Mesenchymal stem cell (in vitro differentiated cells and primary cell): Measurements from ENCODE around the gene MAGED2. TPM values are rescaled to one million over a fixed set of nuclear protein-coding genes. Genes with fewer than 3 reads are reported as not detected.
"Not testable (repeated sequence)": the region's sequence is repeated elsewhere in the genome, so short reads cannot be mapped to it uniquely, and the experiment has no call there.

Source experiments
- DNase-seq: peaks from one replicate; pipeline ENCODE4 v3.0.0-alpha.2; 2013
- H2AFZ ChIP-seq: one replicate; pipeline ENCODE4 v1.6.1; 2013; ENCODE audit warnings: low read depth, mild to moderate bottlenecking, control low read depth, inconsistent platforms, low read length, moderate library complexity
- H2AK5ac ChIP-seq: 2 replicates; pipeline ENCODE4 v1.6.1; 2013; ENCODE audit warnings: low read length, moderate library complexity, mild to moderate bottlenecking, inconsistent platforms; ENCODE audit not compliant: severe bottlenecking
- H2BK120ac ChIP-seq: one replicate; pipeline ENCODE4 v1.6.1; 2013; ENCODE audit warnings: low read depth, mild to moderate bottlenecking, inconsistent platforms, low read length, moderate library complexity
- H2BK12ac ChIP-seq, 2 experiments: one replicate each; pipeline ENCODE4 v1.6.1; 2013; ENCODE audit warnings: inconsistent platforms in 2 of 2, low read length in 2 of 2, mild to moderate bottlenecking in 2 of 2, moderate library complexity in 2 of 2, control low read depth in 1 of 2
- H2BK15ac ChIP-seq: one replicate; pipeline ENCODE4 v1.6.1; 2013; ENCODE audit warnings: mild to moderate bottlenecking, low read depth, inconsistent platforms; ENCODE audit not compliant: poor library complexity, severe bottlenecking
- H2BK5ac ChIP-seq: 2 replicates; pipeline ENCODE4 v1.6.1; 2013; ENCODE audit warnings: low read depth, mild to moderate bottlenecking, low read length, control low read depth, inconsistent platforms; ENCODE audit not compliant: poor library complexity, severe bottlenecking
- H3K14ac ChIP-seq, 2 experiments: one replicate each; pipeline ENCODE4 v1.6.1; 2013; ENCODE audit warnings: inconsistent platforms in 2 of 2, low read length in 2 of 2, control low read depth in 1 of 2, mild to moderate bottlenecking in 1 of 2, moderate library complexity in 1 of 2
- H3K18ac ChIP-seq, 2 experiments: one replicate each; pipeline ENCODE4 v1.6.1; 2013; ENCODE audit warnings: inconsistent platforms in 2 of 2, low read length in 2 of 2, control low read depth in 1 of 2, low read depth in 1 of 2, mild to moderate bottlenecking in 1 of 2
- H3K23ac ChIP-seq, 2 experiments: one replicate each; pipeline ENCODE4 v1.6.1; 2013; ENCODE audit warnings: inconsistent platforms in 2 of 2, low read length in 2 of 2, mild to moderate bottlenecking in 2 of 2, moderate library complexity in 2 of 2, control low read depth in 1 of 2
- H3K27ac ChIP-seq: 2 replicates; pipeline ENCODE4 v1.5.1; 2013; ENCODE audit warnings: mild to moderate bottlenecking, moderate library complexity, low read length, control low read depth, inconsistent platforms; ENCODE audit not compliant: poor library complexity, severe bottlenecking
- H3K27me3 ChIP-seq, 2 experiments: 2 replicates each; pipeline versions ENCODE4 v1.6.1 to v1.7.0; 2013; ENCODE audit warnings: low read length in 2 of 2, mild to moderate bottlenecking in 2 of 2, moderate library complexity in 2 of 2, control low read depth in 1 of 2, inconsistent platforms in 1 of 2; ENCODE audit not compliant: control insufficient read depth in 1 of 2, insufficient read depth in 1 of 2
- H3K36me3 ChIP-seq, 2 experiments: 2 replicates each; pipeline versions ENCODE4 v1.6.1 to v1.7.0; 2013; ENCODE audit warnings: low read length in 2 of 2, control low read depth in 1 of 2, inconsistent platforms in 1 of 2, low read depth in 1 of 2, mild to moderate bottlenecking in 1 of 2; ENCODE audit not compliant: insufficient read depth in 2 of 2, control insufficient read depth in 1 of 2
- H3K4ac ChIP-seq, 2 experiments: one replicate each; pipeline ENCODE4 v1.6.1; 2013; ENCODE audit warnings: inconsistent platforms in 2 of 2, low read length in 2 of 2, mild to moderate bottlenecking in 2 of 2, moderate library complexity in 2 of 2, control low read depth in 1 of 2, low read depth in 1 of 2
- H3K4me1 ChIP-seq: 2 replicates; pipeline ENCODE4 v1.6.1; 2013; ENCODE audit warnings: low read depth, low read length, control low read depth; ENCODE audit not compliant: control insufficient read depth, insufficient read depth
- H3K4me2 ChIP-seq: 2 replicates; pipeline ENCODE4 v1.6.1; 2013; ENCODE audit warnings: low read length, mild to moderate bottlenecking, inconsistent platforms; ENCODE audit not compliant: poor library complexity, severe bottlenecking
- H3K4me3 ChIP-seq, 2 experiments: 2 replicates each; pipeline versions ENCODE4 v1.5.1 to v1.7.0; 2013; ENCODE audit warnings: low read length in 2 of 2, mild to moderate bottlenecking in 2 of 2, control low read depth in 1 of 2, low read depth in 1 of 2; ENCODE audit not compliant: insufficient read depth in 1 of 2
- H3K79me1 ChIP-seq: replicated peaks from 2 replicates; pipeline ENCODE4 v1.6.1; 2013; ENCODE audit warnings: mild to moderate bottlenecking, control low read depth, low read length, inconsistent platforms; ENCODE audit not compliant: poor library complexity, severe bottlenecking
- H3K9ac ChIP-seq: 2 replicates; pipeline ENCODE4 v1.7.0; 2013; ENCODE audit warnings: mild to moderate bottlenecking, low read length, moderate library complexity
- H3K9me3 ChIP-seq: 2 replicates; pipeline ENCODE4 v1.7.0; 2013; ENCODE audit warnings: mild to moderate bottlenecking, low read length; ENCODE audit not compliant: control insufficient read depth
- H4K8ac ChIP-seq: one replicate; pipeline ENCODE4 v1.6.1; 2013; ENCODE audit warnings: inconsistent platforms, mild to moderate bottlenecking, low read length, moderate library complexity
- H4K91ac ChIP-seq: one replicate; pipeline ENCODE4 v1.6.1; 2013; ENCODE audit warnings: mild to moderate bottlenecking, low read length, inconsistent platforms
- WGBS: methylation state at CpG from one replicate; pipeline ENCODE4 v1.1.7; 2013; ENCODE audit warnings: mixed read lengths; 5-methylcytosine and 5-hydroxymethylcytosine counted together
- small RNA-seq: library from polyadenylated mRNA; stranded (forward); fragments of <200 nt; extraction: miRNeasy Mini kit (QIAGEN cat#:217004); gene quantifications from one replicate; pipeline ENCODE3, GENCODE V24; 2013; ENCODE audit warnings: low read depth

MAGED2 gene

DNA sequence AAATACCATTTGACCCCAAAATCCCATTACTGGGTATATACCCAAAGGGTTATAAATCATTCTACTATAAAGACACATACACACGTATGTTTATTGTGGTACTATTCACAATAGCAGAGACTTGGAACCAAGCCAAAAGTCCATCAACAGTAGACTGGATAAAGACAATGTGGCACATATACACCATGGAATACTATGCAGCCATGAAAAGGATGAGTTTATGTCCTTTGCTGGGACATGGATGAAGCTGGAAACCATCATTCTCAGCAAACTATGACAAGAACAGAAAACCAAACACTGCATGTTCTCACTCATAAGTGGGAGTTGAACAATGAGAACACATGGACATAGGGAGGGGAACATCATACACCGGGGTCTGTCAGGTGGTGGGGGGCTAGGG is 40.2 kb downstream of the MAGED2 start:
- not testable (repeated sequence) for H4K8ac ChIP-seq, H2BK120ac ChIP-seq, H2AFZ ChIP-seq, H3K4me1 ChIP-seq, H3K4me2 ChIP-seq, H3K36me3 ChIP-seq, H2BK12ac ChIP-seq, H3K4ac ChIP-seq, H4K91ac ChIP-seq, H3K9me3 ChIP-seq, H3K23ac ChIP-seq, H3K9ac ChIP-seq, H3K18ac ChIP-seq, H3K27ac ChIP-seq, DNase-seq, H3K14ac ChIP-seq, H2BK5ac ChIP-seq, H3K4me3 ChIP-seq, H2BK15ac ChIP-seq, H3K27me3 ChIP-seq, H2AK5ac ChIP-seq, H3K79me1 ChIP-seq
- no CpG with 5 or more reads among the region's 2 CpGs for WGBS

DNA sequence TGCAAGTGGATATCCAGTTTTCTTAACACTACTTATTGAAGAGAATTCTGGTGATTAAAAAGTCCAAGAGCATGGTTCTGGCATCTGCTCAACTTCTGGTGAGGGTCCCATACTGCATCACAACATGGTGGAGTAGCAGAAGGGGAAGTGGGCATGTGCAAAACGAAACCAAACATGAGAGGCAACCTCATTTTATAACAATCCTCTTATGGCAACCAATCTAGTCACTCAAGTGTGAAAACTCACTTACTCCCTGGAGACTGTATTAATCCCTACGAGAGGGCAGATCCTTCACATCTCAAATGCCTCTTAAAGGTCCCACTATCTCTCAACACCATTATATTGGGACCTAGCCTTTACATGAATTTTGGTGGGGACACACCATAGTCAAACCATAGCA is 57.7 kb downstream of the MAGED2 start:
- no peak overlapping the region for H3K4me2 ChIP-seq
- no peak overlapping the region for H3K18ac ChIP-seq
- no peak for DNase-seq
- no peak overlapping the region for H3K4me3 ChIP-seq
- H3K9me3 ChIP-seq = peaks cover 6% of the 10 kb centered on the region
- no peak overlapping the region for H3K27ac ChIP-seq
- no peak overlapping the region for H2AFZ ChIP-seq
- H3K9ac ChIP-seq = no peak overlapping the region
- no peak overlapping the region for H4K91ac ChIP-seq
- no peaks in the 10 kb centered on the region for H3K4me1 ChIP-seq
- H3K79me1 ChIP-seq = no peaks in the 10 kb centered on the region
- no peak overlapping the region for H3K14ac ChIP-seq
- H3K4ac ChIP-seq = no peak overlapping the region
- H3K23ac ChIP-seq = no peak overlapping the region
- WGBS = 13% methylated on average over 2 of the region's 2 CpGs
- H3K27me3 ChIP-seq = no peaks in the 10 kb centered on the region
- no peak overlapping the region for H2BK120ac ChIP-seq
- no peak overlapping the region for H4K8ac ChIP-seq
- no peak overlapping the region for H2BK5ac ChIP-seq
- H3K36me3 ChIP-seq = no peaks in the 10 kb centered on the region
- no peak overlapping the region for H2BK15ac ChIP-seq
- no peak overlapping the region for H2AK5ac ChIP-seq
- no peak overlapping the region for H2BK12ac ChIP-seq

Small RNA genes within 50 kb of the gene (small RNA-seq; reads per million reads assigned to genes)
- gene AL049732.1 = not detected
- gene SNORA11 = 34.5 reads per million, percentile 89 among the genes with 10 or more reads in this experiment
